IPS-NIHi11 (cell line): ENCODE measurements around the gene PRPSAP2.

ENCODE experiments used
- DNase-seq: peaks from one replicate; pipeline ENCODE4 v3.0.0; 2012; ENCODE audit warnings: mixed read lengths, low spot score

Gene PRPSAP2

DNA sequence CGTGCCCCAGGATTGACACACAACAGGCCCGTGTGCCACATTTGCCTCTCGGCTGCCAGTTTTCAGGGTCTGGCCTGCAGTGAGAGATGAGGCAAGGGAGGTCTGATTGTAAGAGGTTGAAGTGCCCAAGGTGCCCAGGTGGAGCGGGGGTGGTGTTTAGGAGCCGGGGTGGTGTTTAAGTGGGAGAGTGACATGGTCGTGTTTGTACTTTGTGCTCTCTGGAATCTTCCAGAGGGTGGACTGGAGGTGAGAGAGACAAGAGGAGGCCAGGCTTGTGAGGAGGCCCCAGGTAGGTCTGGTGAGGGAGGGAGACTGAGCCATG, 104.5 kb downstream of the PRPSAP2 start:
- no peak for DNase-seq

- DNase-seq = no peak
Measured at GRCh38 chr17:18963126-18964017, 105.4 kb downstream of the PRPSAP2 start.

- DNase-seq = no peak
Measured at GRCh38 chr17:18964018-18964351, 106.1 kb downstream of the PRPSAP2 start.

GRCh38 chr17:18964550-18964949, 106.6 kb downstream of the PRPSAP2 start:
- DNase-seq = no peak

- no peak for DNase-seq
Measured at GRCh38 chr17:18965530-18966236, 107.8 kb downstream of the PRPSAP2 start.

- peak; percentile 82 for DNase-seq
Measured at GRCh38 chr17:18966831-18967624, 109.1 kb downstream of the PRPSAP2 start.

DNA sequence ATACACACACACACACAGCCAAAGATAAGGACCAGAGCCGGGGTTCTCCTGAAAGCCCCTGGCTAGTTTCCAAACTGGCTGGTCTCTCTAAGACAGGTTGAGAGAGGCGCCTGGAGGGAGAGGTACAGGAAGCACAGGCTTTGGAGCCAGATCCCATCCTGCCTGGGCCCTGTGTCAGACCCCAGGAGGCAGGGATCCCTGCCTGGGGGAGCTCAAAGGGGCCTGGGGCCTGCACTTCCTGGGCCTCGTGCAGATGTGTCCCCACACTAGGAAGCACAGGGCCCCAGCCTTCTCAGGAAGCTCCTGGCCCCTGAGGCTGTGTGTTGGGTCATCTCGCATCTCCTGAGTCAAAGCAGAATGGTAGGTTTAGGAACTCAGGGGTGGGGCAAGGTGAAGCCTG, 110.0 kb downstream of the PRPSAP2 start:
- DNase-seq = no peak

DNA sequence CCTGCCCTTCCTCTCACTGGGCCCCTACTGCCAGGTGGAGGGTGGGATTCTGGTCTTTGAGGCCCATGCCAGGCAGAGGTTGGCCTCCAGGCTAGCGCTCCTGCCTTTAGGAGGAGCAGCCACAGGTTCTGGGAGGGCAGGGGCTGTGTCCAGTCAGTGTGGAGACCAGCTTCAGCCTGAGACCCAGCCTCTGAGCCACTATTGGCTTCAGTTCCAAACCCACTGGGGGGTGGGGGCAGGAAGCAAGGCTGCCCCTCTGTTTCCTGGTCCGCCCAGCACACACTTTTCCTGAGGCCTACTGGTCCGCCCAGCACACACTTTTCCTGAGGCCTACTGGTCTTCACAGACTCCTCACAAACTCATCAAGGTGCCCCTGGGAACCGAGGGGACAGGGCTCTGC, 110.4 kb downstream of the PRPSAP2 start:
- DNase-seq = no peak

- DNase-seq = peak; percentile 53
Measured at GRCh38 chr17:18968945-18969887, 111.3 kb downstream of the PRPSAP2 start.

DNA sequence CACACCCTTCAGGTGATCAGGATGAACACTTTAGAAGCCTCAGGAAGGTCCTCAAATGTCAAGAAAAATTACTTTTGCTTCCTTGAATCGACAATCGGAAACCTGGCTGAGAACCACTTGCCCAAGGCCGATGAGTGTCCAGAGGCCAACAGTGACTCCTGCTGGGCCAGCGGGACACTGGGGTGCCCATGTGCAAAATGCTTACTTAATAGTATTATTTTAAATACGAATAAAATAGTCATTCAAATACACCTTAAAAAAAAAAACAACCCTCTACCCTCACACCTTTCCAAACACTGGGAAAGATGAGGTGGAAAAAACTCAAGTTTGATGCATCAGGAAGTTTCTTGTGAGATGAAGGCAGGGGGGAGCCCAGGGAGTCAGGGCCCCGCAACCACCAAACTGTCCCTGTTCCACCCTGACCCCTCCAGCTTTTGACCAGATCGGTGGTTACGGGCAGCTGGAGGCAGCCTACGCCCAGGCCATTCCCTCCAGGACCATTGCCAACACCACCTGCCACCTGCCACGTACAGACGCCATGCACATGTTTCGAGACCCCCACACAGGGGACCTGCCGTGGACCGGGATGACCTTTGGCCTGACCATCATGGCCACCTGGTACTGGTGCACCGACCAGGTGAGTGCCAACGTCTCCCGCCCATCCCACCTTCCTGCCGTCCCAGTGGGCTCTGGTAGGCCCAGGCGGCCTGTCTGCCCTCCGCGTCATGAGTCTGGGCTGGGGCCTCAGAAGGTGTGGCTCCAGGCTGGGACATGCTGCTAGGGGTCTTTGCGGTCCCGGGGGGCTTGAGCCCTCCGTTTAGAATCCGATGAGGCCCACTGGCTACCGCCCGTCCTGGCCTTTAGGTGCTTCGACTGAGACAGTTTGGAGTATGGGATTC, 112.9 kb downstream of the PRPSAP2 start:
- DNase-seq = no peak

- DNase-seq = no peak
Measured at GRCh38 chr17:18971801-18972200, 113.9 kb downstream of the PRPSAP2 start.

DNA sequence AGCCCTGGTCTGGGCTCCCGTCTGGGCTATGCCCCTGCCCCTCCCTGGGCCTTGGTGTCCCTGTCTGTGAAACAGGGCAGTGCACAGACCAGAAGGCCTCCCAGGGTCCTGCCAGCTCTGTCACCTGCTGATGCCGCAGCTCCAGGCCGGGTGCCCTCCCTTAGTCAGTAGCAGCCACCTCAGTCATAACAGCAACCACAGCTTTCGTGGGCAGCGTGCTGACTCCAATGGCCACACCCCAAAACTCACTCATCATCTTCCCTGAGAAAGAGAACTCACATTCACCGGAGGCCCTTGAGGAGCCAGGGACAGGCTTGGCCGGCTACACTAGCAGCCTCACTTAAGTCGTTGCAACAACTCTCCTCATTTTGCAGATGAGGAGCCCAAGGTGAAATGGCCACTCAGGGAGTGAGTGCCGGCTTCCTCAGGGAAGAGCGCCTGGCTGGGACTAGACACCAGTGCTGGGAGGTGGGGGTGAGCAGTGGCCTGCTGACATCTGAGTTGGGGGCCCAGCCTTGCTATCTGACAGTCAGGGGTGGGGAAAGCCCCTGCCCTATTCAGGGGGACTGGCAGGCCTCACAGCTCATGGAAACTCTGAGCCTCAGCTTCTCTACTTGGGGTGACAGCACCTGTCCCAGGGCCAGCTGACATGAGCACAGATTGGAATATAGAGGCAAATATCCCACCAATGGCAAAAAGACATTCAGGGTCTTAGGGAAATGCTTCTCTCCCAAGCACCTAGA, 116.6 kb downstream of the PRPSAP2 start:
- no peak for DNase-seq

DNA sequence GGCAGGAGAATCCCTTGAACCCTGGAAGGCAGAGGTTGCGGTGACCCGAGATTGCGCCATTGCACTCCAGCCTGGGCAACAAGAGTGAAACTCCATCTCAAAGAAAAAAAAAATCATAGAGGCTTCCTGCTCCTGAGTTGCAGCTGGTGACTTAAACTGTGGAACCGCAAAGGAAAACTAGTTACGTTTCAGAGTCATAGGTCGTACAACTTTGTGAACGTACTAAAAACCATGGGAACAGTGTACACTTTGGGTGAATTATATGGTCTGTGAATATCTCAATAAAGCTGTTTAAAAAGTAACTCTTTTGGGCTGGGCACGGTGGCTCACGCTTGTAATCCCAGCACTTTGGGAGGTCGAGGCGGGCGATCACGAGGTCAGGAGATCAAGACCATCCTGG, 117.7 kb downstream of the PRPSAP2 start:
- DNase-seq = no peak

GRCh38 chr17:18976201-18976600, 118.3 kb downstream of the PRPSAP2 start:
- no peak for DNase-seq

GRCh38 chr17:18977021-18977420, 119.1 kb downstream of the PRPSAP2 start:
- no peak for DNase-seq

GRCh38 chr17:18977646-18978045, 119.7 kb downstream of the PRPSAP2 start:
- DNase-seq = no peak

- DNase-seq = no peak
Measured at GRCh38 chr17:18978050-18978449, 120.1 kb downstream of the PRPSAP2 start.

DNA sequence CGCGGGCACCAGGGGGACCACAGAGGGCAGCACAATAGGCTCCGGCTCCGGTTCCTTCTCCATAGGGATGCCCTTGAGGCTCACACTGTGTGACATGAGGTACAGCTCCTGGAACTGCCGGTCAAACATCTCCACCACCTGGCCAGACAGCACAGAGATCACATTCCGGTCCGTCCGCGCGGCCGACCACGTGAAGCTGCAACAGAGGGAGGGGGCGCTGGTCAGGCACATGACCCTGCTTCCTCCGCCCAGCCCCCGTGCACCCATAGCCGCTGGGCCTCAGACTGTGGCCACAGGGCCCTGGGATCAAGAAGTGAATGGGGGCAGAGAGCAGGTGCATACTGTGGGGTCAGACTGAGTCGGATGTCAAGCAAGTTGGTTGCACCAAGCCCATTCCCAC, 120.7 kb downstream of the PRPSAP2 start:
- DNase-seq = no peak
